GM19239 (cell line): ENCODE results near the gene AKT1S1.
"Not testable (repeated sequence)": the region's sequence is repeated elsewhere in the genome, so short reads cannot be mapped to it uniquely, and the experiment has no call there.

ENCODE experiments used
- DNase-seq: peaks from one replicate; pipeline ENCODE4 v3.0.0; 2011; ENCODE audit warnings: low spot score; ENCODE audit not compliant: insufficient read length
- FAIRE-seq: peaks from 2 replicates; lab custom pipeline; 2011; peaks lifted over from hg19 to GRCh38; lab: Jason Lieb, UNC

AKT1S1 gene

GRCh38 chr19:49877020-49877878 is at the start of gene AKT1S1, which contains the start of gene TBC1D17:
TSS of gene AKT1S1 (minus strand) at chr19:49877355. CDS start at chr19:49873295, 4,060 bp downstream.
TSS of gene TBC1D17 (plus strand) at chr19:49877702. CDS start at chr19:49877724, 22 bp downstream.
- FAIRE-seq (no peak), DNase-seq (peak; percentile 96)

GRCh38 chr19:49926515-49926914 is 49.4 kb upstream of the AKT1S1 start:
- FAIRE-seq = no peak

GRCh38 chr19:49925486-49925885 is 48.3 kb upstream of the AKT1S1 start:
- FAIRE-seq = no peak
- no peak for DNase-seq

More at GRCh38 chr19:49926515-49926914, 49.4 kb upstream of the AKT1S1 start:
- no peak for DNase-seq

- FAIRE-seq, DNase-seq: not testable (repeated sequence)
These were observed 47.7 kb upstream of the AKT1S1 start for GRCh38 chr19:49924881-49925210.

- FAIRE-seq = no peak
- DNase-seq = no peak
These were observed 47.1 kb upstream of the AKT1S1 start for GRCh38 chr19:49924004-49924880.

- FAIRE-seq (no peak), DNase-seq (no peak)
These were observed 46.2 kb upstream of the AKT1S1 start for GRCh38 chr19:49923055-49924003.

GRCh38 chr19:49921871-49922795 is 45.0 kb upstream of the AKT1S1 start:
- no peak for DNase-seq
- FAIRE-seq = no peak

- DNase-seq (no peak), FAIRE-seq (no peak)
These were observed 43.6 kb upstream of the AKT1S1 start for GRCh38 chr19:49920624-49921363.

- DNase-seq (no peak), FAIRE-seq (no peak)
These were observed 40.9 kb upstream of the AKT1S1 start for GRCh38 chr19:49918089-49918488.

GRCh38 chr19:49916839-49917733 is 39.9 kb upstream of the AKT1S1 start:
- FAIRE-seq (no peak), DNase-seq (no peak)

GRCh38 chr19:49915271-49915670 is 38.1 kb upstream of the AKT1S1 start:
- DNase-seq (no peak), FAIRE-seq (no peak)

- FAIRE-seq (no peak), DNase-seq (no peak)
These were observed 36.6 kb upstream of the AKT1S1 start for GRCh38 chr19:49913720-49914119.

- no peak for DNase-seq
- no peak for FAIRE-seq
These were observed 36.0 kb upstream of the AKT1S1 start for GRCh38 chr19:49912965-49913685.

GRCh38 chr19:49911381-49912145 is 34.4 kb upstream of the AKT1S1 start:
- FAIRE-seq (peak; percentile 64), DNase-seq (peak; percentile 49)

GRCh38 chr19:49910179-49910578 is 33.0 kb upstream of the AKT1S1 start:
- FAIRE-seq (no peak), DNase-seq (no peak)
